GM21390 (cell line): ENCODE results near the gene VASH2.
"Not testable (repeated sequence)": the region's sequence is repeated elsewhere in the genome, so short reads cannot be mapped to it uniquely, and the experiment has no call there.

Source experiments
- ATAC-seq: cut with Tn5 transposase; IDR thresholded peaks from one replicate; pipeline ENCODE4 v1.9.1; 2021; ENCODE audit not compliant: unreplicated experiment

The VASH2 gene

GRCh38 chr1:213017447-213018273, 67.3 kb downstream of the VASH2 start:
- no peak for ATAC-seq

- ATAC-seq, result no peak
Observed at GRCh38 chr1:213019450-213019849, 69.1 kb downstream of the VASH2 start.

- ATAC-seq, result no peak
Observed at GRCh38 chr1:213020016-213020415, 69.7 kb downstream of the VASH2 start.

- not testable (repeated sequence) for ATAC-seq
Observed at GRCh38 chr1:213027024-213027423, 76.7 kb downstream of the VASH2 start.

- no peak for ATAC-seq
Observed at GRCh38 chr1:213032651-213033050, 82.3 kb downstream of the VASH2 start.

GRCh38 chr1:213034713-213035112, 84.4 kb downstream of the VASH2 start:
- ATAC-seq, result no peak

GRCh38 chr1:213035573-213035972, 85.2 kb downstream of the VASH2 start:
- no peak for ATAC-seq
